ENCODE measurements around the gene SGPL1.

DNA sequence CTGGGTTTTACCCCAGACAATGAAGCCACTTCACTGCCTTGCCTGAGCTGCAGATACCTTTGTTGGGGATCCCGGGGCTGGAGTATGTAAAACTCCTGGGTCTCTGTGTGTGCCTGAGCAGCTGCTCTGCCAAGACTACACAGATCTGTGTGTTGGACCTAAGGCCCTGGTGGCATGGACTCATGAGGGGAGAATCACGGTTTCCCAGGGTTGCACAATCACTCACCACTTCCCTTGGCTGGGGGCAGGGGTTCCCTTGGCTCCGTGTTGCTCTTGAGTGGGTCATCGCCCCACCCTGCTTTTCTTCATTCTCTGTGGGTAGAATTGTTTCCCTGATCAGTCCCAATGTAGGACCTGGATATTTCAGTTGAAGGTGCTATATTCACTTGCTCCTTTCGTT lies 16.6 kb upstream of the SGPL1 start:
- TF ChIP-seq POLR2A (IDR thresholded peaks at IDR 0.05; ENCODE audit: low read length) (no peak), GATA1 (IDR thresholded peaks at IDR 0.05; ENCODE audit: low read depth, low read length) (no peak)
